Left cardiac atrium (tissue), 4 donors: ENCODE measurements around the gene HIVEP1. TPM values are rescaled to one million over a fixed set of nuclear protein-coding genes. Genes with fewer than 3 reads are reported as not detected.
A peak's percentile ranks its signal among the peaks of the same experiment; 100 is the strongest.

ENCODE experiments used
- ATAC-seq, 2 donors: fragments of 200-7000 bp; cut with Tn5 transposase; one replicate each; pipeline ENCODE4 v1.9.1; 2020; ENCODE audit warnings: mild to moderate bottlenecking in 2 of 2, moderate library complexity in 2 of 2
- DNase-seq: peaks from one replicate; pipeline ENCODE4 v3.0.0-alpha.2; 2020
- intact Hi-C, 2 donors: fragments of 100-400 bp; cut with DNase I; formaldehyde crosslinking; loops; one replicate each; pipeline versions ENCODE4 v1.14.1 to v1.15.1; 2022 to 2023
- total RNA-seq, 2 donors: library from RNA; stranded (reverse); fragmentation: NEBNext Ultra II Directional; extraction: Animal tissue kit (Norgen Biotek cat#: 25700); gene quantifications; one replicate each; pipeline ENCODE4 v1.2.1, GENCODE V29; 2021
- donor health status: DM: no; HTN: yes; CAD: no.
- donor health status: DM: no; HTN: yes; CAD: no; lungs with severe emphysema.
- donor health status: DM: yes; HTN: yes; CAD: no.
- donor health status: Dilated cardiomyopathy.

The HIVEP1 gene
- total RNA-seq, 2 donors from 2014 or later: 14.3 to 18.0 TPM

DNA sequence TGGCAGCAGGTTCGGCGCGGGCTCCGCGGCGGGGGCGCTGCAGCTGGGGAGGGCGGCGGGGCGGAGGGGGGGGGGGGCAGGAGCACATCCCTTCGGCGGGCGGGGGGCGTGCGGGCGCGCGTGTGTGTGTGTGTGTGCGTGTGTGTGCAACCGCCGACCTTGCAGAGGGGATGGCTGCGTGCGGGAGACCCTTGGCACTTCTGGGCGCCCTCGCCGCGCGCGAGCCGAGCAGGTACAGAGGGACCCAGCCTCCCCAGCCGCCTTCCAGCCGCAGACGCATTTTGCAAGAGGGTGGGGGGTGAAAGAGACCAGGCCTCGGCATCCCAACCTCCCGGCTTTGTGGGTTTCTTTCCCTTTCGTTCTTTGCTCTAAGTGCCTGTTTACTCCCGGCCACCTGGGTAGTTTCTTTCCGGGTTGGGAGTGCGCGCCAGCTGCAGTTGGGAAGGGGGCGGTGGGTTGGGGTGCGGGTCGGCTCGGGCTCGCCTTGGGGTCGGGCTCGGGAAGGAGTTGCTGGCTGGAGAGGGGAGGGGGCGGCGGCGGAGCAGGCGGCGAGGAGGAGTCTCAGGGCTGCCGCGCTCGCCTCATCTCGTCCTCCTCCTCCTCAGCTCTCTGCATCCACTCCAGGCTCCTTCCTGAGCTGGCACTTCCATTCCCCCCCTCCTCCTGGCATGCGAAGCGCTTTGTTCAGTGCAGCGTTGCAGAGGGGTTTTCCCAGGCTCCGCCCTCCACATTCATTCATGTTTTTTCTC lies 620 bp downstream of the HIVEP1 start:
- ATAC-seq (peak; percentile 13 to 45), DNase-seq (peak; percentile 74)
- intact Hi-C loops: no loop called here

DNA sequence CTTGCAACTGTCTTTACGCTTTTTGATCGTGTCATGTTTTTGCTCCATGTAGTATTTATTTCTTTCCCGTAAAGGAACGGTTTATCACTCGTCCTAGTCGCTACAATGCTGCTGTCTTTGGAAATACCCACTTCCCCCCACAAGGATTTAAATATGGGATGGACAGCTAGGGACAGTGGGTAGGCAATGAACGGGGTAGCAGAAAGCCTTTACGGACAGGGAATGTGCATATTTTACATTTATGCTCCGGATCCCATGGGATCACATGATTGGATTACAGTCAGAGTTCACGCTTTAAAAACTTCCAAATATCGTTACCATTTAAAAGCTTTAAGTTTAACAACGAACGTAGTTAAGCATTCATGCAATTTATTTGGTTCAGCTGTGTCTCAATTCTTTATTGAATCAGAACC lies 1.2 kb downstream of the HIVEP1 start:
- intact Hi-C loops: no loop called here
- DNase-seq (no peak), ATAC-seq (no peak)

DNA sequence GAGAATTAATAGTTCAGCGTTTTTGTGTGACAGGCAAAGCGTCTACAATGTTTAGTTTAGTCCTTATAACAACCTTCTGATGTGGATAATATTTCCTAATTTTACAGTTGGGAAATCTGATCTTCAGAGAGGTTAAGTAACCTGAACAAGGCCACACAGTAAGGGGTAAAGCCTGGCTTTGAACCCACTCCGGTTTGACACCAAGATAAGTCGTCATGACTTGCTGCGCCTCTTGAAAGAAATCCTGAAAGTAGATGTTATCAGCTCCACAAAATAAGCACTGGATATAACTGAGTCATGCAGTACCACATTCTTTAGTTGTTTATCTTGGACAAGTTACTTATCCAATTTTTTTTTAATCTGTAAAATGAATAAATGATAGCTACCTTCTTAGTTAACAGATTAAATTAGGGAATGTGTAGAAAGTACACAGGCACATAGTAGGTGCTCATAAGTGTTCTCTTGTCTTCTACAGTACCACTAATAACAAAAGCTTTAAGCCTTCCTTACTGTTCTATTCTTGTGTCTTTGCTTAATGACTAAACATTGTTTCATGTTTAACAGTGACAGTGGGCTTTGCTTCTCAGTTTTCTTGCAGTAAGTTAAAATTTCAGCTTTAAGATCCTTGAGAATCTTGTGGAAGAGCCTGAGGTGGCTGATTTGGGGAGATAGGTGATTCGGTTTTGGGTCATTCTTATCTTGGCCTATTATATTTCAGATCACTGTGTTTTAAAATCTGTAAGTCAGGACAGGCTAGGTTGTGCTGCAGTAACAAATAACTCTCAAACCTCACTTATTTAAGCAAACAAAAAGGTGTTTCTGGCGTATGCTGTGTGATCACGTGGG lies 2.1 kb downstream of the HIVEP1 start:
- ATAC-seq (no peak), DNase-seq (no peak)
- intact Hi-C loops: no loop called here

DNA sequence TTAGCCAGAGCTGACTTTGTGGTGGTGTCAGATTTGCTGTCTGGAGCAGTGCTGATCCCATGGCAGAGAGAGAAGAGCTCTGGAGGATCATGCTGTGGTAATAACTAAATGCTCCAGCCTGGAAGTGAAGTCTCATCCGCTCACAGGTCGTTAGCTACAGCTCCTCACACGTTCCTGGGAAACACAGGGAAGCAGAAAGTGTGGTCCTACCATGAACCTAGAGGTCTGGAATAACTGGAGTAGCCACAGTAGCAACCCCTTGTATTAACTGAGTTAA lies 2.7 kb downstream of the HIVEP1 start:
- DNase-seq: no peak
- intact Hi-C loops: no loop called here
- no peak for ATAC-seq

DNA sequence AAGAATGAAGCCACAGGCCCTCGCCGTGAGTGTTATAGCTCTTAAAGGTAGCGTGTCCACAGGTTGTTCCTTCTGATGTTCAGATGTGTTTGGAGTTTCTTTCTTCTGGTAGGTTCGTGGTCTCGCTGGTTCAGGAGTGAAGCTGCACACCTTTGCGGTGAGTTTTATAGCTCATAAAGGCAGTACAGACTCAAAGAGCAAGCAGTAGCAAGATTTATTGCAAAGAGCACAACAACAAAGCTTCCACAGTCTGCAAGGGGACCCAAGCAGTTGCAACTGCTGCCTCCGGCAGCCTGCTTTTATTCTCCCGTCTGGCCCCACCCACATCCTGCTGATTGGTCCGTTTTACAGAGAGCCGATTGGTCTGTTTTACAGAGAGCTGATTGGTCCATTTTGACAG lies 5.2 kb downstream of the HIVEP1 start:
- DNase-seq: no peak
- ATAC-seq: no peak
- intact Hi-C loops: no loop called here

DNA sequence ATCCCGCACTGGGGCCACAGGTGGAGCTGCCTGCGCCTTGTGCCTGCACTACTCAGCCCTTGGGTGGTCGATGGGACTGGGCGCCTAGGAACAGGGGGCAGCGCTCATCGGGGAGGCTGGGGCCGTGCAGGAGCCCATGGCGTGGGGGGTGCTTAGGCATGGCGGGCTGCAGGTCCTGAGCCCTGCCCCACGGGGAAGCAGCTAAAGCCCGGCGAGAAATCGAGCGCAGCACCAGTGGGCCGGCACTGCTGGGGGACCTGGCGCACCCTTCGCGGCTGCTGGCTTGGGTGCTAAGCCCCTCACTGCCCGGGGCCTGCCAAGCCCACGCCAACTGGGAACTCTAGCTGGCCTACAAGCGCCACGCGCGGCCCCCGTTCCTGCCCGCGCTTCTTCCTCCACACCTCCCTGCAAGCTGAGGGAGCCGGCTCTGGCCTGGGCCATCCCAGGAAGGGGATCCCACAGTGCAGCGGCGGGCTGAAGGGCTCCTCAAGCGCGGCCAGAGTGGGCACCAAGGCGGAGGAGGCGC lies 5.8 kb downstream of the HIVEP1 start:
- no peak for ATAC-seq

DNA sequence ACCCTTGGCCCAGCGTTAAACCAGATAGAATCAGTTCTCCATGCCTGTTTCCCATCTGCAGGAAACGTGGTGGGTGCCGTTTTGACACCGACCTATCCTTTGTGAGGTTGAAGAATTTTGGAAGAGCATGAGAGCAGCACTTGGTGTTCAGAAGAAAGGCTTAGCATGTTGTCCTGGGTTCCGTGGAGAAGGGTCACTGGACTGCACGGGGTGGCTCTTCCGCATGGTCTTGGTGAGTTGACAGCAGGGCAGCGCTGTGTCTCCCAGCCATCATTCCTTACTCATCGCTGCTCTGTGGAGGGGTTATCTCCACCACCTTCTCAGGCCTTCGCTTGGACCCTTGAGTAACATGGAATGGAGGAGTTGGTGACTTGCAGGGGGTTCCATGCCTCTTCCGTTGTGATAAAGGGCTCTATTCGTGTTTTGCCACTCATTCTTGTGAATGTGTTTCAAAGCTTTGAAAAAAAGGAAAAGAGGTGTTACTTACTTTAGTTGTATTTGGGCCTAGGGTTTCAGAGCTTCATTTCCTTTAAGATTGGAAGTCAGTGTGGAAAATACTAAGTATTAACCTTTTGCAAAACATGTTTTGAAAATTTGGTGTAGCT lies 8.2 kb downstream of the HIVEP1 start:
- no peak for ATAC-seq
- DNase-seq: no peak
- intact Hi-C loops: no loop called here

More for the DNA sequence above, 5.8 kb downstream of the HIVEP1 start:
- intact Hi-C loops: no loop called here
- no peak for DNase-seq

DNA sequence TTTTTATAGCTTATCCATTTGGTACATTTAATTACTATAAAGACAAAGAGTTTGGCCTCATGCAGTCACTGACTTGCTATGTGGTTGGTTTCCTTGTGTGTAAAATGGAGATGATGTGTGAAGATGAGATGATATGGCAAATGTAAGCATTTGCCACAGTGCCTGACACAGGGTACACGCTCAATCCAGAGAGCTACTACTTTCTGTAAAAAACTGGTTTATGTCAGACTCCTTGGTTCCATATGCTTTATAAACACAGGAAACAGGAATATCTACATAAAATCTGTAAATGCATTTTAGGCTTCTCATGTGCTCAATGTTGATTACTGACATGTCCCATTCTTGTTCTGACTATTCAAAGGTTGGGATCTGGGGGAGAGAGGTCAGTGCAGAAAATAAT lies 10.4 kb downstream of the HIVEP1 start:
- no peak for DNase-seq
- intact Hi-C loops: no loop called here
- ATAC-seq: no peak

DNA sequence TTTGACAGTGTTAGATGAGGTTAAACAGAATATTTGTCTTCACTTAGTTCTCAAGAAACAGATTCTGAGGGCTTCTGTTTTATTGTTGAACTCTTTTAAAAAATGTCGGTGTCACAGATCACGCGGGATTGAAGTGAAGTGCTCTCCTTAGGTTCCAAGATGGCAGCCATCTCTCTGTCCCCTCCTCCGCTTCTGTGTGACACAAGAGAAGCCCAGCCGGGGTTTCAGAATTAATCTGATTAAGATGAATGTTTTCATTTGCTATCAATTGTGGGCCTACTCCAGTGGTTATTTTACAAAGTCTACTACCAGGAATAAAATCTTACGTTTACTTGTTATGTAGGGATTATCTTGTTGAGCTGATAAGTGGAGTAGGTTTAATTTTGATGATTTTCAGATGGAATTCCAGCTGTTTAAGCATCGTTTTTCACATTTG lies 10.9 kb downstream of the HIVEP1 start:
- intact Hi-C loops: no loop called here
- DNase-seq: no peak
- ATAC-seq: no peak

DNA sequence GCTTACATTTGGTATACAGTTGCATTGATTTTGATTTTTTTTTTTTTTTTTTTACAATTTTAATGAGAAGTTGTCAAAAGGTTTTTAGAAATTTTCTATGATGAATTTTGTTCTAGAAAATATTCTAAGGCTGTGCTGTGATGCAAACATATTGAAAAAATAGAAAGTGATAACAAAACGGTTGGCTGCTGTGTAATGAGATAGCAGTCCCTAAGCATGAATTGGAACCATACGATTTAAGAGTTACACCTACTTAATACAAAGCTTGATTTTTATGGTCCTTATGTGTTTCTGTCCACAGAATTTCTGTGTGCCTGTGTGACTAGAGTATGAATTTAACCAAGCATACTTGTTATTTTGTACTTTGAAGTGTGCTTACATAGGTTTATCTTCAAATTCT lies 12.1 kb downstream of the HIVEP1 start:
- intact Hi-C loops: no loop called here
- no peak for ATAC-seq
- no peak for DNase-seq

DNA sequence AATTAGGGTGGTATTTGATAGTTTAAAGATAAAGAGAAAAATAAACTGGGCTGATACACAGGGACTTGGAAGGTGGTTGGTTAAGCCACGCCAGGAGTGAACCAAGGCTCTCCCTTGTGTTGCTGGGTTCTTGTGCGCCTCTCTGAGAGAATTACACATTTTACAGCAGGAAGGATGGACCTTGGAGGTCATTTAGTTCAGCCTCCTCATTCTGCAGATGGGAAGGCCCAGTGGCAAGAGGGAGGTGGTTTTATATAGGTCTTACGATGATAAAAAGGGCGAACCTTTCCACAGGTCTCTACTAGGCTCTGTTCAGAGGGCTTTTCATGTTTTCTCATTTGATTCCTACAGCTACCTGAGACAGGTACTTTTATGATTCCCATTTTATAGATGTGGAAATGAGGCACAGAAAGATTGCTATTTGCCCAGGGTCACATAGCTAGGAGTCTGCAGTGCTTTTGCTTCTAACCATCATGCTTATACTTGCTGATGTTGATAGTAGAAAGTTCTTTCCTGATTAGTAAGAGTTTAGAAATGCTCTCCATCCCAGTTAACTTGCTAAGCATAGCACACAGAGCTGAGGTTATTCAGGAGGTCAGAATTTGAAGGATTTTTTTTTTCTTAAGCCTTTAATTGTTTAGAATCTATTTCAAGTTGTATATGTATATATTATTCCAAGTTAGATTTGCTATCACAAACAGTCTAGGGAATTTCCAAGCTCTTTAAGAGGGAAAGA lies 12.8 kb downstream of the HIVEP1 start:
- no peak for DNase-seq
- ATAC-seq: peak in 1 of 2 donors; percentile 73
- intact Hi-C loops: no loop called here

DNA sequence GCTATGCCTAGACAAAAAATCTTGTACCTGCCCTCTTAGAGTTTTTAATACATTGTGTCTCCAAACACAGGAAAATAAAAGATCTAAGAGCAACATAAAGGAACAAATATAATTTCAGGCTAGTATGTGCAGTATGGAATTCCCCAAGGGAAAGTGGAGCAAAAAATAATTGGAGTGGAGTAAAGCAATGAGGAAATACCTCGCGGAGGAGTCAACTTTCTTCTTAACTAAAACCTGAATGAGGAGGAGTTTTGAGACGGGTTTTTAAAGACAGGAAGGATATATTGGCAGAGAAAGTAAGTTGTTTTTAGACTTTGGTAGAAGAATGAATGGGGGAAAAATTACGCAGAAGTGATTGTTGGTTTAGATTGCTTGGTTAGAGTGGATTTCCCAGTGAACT lies 14.0 kb downstream of the HIVEP1 start:
- intact Hi-C loops: no loop called here
- DNase-seq: no peak
- ATAC-seq: peak in 1 of 2 donors; percentile 50

DNA sequence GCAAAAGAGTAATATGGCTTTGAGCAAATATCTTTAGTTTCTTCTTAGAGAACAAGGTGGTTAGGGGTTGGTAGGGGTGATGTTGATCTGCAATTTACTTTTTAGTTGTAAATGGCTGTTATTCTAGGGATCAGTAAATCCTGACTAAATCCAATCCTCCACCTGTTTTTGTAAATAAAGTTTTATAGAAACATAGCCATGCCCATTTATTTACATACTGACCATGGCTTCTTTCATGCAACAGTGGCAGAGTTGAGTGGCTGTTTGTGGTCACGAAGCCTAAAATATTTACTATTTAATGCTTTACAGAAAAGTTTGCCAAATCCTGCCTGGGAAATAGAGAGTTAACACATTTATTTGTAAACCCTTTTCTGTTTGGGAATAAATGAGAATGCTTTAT lies 14.7 kb downstream of the HIVEP1 start:
- intact Hi-C loops: no loop called here
- ATAC-seq (no peak), DNase-seq (no peak)

DNA sequence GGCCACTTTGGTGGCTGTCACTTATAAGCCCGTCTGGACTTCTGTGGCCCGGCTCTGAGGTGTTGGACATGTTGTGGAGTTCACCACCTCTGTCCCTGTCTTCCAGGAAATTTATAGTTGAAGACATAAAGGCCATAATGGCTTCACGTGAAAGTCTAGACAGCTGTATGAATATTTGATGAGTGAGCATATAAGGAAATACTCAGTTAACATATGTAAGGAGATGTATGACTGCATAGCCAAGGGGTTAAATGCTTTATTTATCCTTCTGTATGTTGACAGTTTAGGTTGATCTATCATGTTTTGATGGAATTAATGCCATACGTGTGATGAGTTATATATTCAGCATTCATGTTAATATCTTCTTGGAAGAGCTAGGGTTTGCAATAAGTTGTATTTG lies 16.1 kb downstream of the HIVEP1 start:
- ATAC-seq (no peak), DNase-seq (no peak)
- intact Hi-C loops: no loop called here

DNA sequence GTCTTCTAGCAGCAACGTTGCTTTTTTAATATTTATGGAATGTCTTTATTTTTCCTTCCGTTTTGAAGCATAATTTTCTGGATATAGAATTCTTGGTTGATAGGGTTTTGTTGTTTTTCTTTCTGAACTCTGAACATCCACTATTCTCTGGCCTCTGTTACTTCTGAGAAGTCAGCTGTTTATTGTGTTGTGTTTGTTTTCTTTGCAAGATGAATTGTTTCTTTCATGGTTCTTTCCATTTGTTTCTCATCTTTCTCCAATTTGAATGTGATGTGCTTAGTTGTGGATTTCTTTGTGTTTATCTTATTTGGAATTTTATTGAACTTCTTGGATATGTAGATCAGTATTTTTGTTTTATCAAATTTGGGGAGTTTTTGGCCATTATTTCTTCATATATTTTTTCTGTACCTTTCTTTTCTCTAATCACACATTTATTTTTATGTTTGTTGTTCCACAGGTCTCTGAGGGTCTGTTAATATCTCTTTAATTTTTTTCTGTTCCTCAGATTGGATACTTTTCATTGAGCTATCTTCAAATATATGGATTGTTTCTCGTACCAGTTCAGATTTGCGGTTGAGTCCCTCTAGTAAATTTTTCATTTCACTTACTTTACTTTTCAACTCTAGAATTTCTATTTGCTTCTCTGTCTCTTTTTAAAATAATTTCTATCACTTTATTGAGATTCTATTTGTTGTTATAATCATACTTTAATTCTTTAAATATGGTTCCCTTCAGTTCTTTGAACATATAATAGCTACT lies 18.0 kb downstream of the HIVEP1 start:
- intact Hi-C loops: no loop called here
- no peak for ATAC-seq

DNA sequence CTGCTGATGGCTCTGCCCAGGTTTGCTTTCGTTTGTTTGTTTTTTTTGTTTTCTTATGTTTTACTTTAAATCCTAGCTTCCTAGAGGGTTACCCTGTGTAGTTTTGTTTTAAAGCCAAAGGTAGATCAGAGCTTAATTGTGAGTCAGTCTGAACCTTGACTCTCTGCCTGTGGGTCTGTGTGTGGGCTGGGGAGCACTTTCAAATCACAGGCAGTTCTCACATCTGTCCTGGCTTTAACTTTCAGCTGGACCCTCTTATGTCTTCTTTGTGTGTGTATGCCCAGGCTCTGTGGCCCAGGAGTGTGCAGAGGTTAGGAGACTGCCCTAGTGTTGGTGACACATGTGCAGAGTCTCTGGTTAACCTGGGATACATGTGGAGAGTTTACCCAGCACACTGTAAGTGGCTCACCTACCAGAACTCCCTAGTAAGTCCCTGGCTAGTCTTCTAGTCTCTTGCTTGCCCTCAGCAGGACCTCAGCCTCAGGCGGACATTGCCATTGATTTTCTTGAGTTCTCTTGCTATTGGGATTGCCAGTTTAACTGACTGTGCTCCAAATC lies 19.0 kb downstream of the HIVEP1 start:
- ATAC-seq (no peak), DNase-seq (no peak)
- intact Hi-C loops: no loop called here

More for the DNA sequence above, 18.0 kb downstream of the HIVEP1 start:
- DNase-seq: no peak

DNA sequence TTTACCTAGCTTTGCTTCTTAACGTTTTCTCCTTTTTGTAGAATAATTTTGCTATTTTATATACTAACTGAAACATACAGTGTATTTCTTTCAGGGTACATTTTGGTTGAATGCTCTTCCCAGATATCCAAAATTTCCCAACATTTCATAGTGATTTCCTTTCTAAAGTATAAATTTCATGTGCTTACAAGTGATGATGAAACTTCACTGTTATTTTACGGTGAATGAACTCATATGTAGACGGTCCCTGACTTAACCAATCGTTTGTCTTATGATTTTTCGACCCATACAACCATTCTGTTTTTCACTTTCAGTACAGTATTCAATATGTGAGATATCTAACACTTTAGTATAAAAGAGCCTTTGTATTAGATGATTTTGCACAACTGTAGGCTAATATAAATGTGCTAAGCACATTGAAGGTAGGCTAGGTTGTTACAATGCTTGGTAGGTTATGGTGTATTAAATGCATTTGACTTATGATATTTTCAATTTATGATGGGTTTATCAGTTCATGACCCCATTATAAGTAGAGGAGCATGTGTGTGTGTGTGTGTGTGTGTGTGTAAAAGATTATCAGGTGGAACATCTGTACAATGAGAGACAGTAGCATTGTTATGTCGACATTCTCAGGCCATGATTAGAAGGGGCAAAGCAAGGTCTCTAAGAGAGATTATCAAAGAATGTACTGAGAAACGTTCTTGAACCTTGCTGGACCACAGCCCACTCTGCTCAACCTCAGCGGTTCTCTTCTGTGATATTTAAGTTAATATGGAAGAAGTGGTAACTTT lies 20.9 kb downstream of the HIVEP1 start:
- intact Hi-C loops: no loop called here
- DNase-seq (no peak), ATAC-seq (no peak)

DNA sequence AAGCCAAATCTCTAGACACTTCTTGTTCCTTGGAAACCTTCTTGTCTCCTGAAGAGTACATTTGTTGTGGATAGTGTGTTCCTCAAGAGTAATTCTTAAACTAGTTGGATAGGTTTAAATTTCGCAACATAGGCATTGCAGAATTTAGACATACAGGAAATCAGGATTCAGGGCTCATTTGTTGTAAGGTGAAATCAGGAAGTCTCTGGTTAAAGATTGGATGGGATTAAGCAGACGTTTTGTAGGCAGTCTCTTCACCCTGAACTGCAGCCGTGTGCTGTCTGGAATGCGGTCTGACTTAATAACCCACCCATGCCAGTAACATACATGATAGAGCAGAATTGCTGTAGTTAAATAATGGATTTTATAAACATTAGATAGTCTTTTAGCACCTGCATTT lies 21.7 kb downstream of the HIVEP1 start:
- ATAC-seq: peak in 1 of 2 donors; percentile 82
- DNase-seq: no peak
- intact Hi-C loops: no loop called here
